ENCODE results near the gene LTBR.

DNA sequence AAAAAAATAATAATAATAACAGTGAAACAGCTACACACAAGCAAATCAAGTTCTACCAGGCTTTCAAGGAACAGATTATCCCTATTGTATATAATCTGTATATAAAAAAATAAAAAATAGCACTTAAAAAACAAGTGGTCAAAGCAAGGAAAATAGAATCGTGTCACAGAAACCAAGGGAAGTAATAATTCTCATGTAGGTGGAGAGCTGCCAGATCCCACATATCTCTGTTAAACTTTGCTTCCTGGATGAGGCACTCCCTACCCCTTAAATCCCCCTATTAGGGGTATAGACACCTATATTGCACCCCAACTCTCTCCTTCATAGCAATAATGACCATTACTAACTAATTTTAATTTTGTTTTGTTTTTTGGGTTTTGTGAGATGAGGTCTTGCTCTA is 56.4 kb downstream of the LTBR start:
- TF ChIP-seq POLR2A (IDR thresholded peaks at IDR 0.05): no peak
- TF ChIP-seq, protein P1, sequence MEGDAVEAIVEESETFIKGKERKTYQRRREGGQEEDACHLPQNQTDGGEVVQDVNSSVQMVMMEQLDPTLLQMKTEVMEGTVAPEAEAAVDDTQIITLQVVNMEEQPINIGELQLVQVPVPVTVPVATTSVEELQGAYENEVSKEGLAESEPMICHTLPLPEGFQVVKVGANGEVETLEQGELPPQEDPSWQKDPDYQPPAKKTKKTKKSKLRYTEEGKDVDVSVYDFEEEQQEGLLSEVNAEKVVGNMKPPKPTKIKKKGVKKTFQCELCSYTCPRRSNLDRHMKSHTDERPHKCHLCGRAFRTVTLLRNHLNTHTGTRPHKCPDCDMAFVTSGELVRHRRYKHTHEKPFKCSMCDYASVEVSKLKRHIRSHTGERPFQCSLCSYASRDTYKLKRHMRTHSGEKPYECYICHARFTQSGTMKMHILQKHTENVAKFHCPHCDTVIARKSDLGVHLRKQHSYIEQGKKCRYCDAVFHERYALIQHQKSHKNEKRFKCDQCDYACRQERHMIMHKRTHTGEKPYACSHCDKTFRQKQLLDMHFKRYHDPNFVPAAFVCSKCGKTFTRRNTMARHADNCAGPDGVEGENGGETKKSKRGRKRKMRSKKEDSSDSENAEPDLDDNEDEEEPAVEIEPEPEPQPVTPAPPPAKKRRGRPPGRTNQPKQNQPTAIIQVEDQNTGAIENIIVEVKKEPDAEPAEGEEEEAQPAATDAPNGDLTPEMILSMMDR (IDR thresholded peaks at IDR 0.05): no peak

All from adrenal gland (tissue), 5 donors.